GM18858 (cell line): ENCODE data around the gene HYAL1.
A peak's percentile ranks its signal among the peaks of the same experiment; 100 is the strongest.
"Not testable (repeated sequence)": the region's sequence is repeated elsewhere in the genome, so short reads cannot be mapped to it uniquely, and the experiment has no call there.

Experiments used
- ATAC-seq: cut with Tn5 transposase; IDR thresholded peaks from one replicate; pipeline ENCODE4 v1.9.1; 2021; ENCODE audit not compliant: unreplicated experiment

HYAL1 gene

GRCh38 chr3:50295553-50296431, 7.6 kb downstream of the HYAL1 start:
- ATAC-seq, result no peak

- no peak for ATAC-seq
Measured at GRCh38 chr3:50294492-50295403, 8.6 kb downstream of the HYAL1 start.

DNA sequence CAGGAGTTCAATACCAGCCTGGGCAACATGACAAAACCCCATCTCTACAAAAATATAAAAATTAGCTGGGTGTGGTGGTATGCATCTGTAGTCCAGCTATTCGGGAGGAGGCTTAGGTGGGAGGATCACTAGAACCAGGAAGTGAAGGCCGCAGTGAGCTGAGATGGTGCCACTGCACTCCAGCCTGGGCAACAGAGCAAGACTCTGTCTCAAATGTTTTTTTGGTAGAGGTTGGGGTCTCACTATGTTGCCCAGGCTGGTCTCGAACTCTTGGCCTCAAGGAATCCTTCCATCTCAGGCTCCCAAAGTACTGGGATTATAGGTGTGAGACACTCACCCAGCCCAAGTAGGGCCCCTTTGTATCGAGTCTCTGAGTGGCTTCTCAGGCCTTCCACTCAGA, 9.3 kb downstream of the HYAL1 start:
- no peak for ATAC-seq

DNA sequence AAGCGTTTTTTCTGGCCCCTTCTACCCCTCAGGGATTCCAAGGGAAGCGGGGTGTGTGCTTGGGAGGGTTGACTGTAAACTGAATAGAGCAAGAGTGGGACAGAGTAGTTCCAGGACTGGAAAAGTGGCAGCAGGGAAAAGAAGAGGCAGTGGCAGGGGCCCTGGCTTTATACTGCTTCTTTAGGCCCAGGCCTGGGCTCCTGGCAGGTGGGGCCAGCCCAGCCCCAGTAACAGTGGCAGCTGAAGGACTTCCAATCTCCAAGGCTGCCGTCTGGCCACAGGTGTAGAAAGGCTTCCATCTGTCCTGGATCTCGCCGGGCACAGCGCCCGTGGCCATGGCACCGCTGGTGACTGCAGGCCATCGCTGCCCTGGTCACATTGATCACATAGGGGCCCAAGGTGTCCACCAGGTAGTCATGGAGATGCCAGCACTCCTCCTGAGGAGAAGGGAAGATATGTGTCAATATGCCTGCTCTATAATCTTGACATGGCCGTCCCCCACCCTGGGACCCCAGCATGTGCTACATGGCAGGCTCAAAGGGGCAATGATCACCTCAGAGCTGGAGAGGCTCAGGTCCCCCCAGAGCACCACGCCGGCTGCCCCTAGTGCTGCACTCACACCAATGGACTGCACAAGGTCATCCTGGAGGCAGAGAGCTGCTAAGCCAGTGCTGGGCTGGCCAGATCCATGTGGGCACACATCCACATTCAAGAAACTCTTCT, 10.1 kb downstream of the HYAL1 start:
- ATAC-seq, result no peak

DNA sequence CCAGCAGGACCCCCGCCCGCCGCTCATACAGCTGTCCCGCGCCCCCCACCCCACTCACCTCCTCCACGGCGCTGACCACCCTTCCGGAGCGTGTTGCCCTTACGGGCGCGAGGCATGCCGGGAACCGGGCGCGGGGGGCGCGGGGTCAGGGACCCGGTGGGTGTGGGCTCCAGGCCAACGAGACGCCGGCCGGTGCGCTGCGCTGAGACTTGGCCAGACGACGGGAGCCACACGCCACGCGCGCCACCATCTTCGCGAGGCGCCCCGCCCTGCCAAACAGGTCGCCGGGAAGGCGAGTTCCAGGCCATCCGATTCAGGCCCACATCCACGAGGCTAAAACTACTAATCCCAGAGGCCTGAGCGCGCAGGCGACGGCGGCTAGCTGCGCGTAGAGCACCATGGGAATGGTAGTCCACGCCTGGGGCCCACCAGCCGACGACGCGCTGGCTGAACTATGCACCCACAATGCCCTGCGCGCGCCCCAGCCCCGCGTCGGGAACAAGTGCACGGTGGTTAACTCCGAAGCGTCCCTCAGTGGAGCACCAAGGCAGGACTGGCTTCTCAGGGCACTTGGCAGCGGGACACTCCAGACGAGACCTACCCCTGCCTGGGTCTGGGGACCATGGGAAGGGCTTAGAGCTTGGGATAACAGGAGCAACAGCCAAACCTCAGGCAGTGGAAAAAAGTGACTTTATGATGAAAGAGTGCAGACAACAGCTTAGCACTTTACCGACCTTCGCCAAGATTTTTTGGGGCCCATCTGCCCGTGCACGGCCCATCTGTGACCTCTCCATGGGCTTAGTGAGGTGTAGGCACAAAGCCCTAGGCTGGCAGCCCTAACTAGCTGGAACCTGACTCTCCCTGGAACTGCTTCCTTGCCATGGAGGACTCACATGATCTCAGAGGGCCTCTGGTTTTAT, 11.0 kb downstream of the HYAL1 start, which contains the start of gene IFRD2:
Gene IFRD2, minus strand, starts transcription at position 271 of the 920 bp plus-strand sequence. Its CDS starts 155 bp downstream, at position 116.
- ATAC-seq, result peak; percentile 87

DNA sequence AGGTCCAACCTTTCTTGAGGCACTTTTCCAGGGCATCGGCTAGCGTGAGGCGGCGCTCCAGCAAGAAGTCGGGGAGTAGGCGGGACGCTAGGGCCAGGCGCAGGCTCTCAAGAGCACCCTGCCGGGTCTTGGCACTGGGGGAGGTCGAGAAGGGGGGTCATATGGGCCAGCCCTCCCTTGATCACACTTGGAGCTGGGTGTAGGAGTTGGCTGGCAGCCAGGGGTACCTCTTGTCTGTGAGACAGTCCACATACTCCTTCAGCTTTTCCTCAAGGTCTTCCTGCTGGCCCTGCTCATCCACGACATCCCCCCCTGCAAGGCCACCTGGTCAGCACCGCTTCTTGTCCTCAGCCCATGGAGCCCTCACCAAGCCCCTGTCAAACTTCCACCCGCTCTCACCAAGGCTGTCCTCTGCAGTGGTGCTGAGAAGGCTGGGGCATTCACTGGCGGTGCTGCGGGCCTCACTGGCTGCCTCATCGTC, 13.2 kb downstream of the HYAL1 start:
- no peak for ATAC-seq

DNA sequence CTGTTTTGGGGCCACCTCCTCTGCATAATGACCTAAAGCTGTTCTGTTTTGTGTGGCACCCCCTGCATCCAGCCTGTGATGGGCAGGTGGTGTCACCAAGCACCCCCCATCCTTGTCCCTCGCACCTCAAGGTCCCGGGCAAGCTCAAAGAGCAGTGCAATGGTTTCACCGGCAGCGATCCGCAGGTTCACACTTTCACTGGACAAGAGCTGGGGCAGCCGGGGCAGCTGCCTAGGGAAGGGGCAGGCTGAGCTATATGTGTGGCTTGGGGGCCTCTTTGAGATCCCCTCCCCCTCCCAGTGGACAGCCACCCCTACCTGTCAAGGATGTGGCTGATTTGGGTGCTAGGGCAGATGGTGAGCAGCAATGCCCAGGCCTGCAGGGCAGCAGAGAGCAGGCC, 14.2 kb downstream of the HYAL1 start:
- no peak for ATAC-seq

DNA sequence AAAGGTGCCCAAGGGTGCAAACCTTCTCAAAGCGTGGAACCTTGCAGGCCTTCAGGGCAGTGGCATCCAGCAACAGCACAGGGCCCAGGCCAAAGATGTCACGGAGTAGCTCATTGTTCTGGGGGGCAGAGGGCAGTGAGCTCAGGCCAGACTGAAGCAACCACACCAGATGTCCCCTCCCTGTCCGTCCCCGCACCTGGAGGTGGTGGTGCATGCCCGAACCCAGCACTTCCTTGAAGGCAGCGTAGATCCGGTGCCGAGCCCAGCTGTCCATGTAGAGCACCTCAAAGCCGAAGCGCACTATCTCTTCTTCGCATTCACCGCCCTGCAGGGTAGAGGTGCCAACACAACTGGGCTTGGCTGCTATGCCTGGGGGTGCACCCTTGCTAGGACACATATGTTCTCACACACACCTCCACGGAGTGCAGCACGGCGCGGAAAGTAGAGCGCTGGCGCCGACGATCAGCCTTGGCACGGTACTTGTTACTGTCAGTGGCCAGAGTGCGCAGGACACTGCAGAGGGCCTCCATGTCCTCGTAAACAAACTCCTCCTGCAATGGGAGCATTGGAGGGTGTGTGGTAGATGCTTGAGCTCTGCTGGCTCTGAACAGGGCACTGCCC, 14.9 kb downstream of the HYAL1 start:
- ATAC-seq, result no peak

- no peak for ATAC-seq
Measured at GRCh38 chr3:50287262-50287661, 16.1 kb downstream of the HYAL1 start.

DNA sequence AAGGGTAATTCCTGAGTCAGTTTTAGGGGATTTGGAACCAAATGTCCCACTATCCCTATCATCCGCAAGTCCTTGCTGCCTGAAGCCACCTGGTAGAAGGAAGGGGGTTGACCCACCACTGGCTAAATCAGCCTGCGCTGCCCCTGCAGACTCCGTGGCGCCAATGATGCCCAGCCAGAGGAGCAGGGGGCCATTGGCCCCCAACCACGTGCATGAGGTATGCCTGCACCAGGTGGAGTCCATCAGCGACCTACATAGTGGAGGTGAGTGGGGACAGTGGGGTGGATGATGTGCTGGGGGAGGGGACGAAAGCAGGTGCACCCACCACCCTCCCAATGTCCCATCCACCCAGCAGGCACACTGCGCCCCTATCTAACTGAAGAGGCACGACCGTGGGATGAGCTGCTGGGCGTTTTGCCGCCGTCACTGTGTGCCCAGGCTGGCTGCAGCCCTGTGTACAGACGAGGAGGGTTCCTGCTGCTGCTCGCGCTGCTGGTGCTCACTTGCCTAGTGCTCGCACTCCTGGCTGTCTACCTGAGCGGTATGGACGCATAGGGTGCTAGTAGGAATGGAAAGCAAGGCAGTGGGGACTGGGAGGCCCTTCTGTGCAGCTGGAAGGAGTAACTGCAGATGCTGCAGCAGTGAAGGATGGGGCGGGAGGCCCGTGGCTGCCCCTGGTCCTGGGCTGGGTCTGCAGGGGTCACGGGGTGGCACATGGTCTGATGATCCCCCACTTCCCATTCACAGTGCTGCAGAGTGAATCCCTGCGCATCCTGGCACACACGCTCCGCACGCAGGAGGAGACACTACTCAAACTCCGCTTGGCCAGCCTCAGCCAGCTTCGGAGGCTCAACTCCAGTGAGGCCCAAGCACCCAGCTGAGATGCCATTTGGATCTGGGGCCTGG, 16.8 kb downstream of the HYAL1 start:
- no peak for ATAC-seq

DNA sequence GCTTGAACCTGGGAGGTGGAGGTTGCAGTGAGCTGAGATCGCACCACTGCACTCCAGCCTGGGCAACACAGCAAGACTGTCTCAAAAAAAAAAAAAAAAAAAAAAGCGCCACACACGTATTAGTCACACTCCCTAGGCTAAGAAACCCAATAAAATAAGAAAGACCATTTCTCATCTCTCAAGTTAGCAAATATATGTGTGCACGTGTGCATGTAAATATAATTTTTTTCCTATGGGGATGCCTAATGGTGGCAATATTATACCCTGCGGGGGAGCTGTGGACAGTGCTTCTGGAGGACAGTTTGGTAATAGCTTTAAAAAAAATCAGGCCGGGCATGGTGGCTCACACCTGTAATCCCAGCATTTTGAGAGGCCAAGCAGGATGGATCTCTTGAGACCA, 19.3 kb downstream of the HYAL1 start:
- ATAC-seq, result not testable (repeated sequence)

DNA sequence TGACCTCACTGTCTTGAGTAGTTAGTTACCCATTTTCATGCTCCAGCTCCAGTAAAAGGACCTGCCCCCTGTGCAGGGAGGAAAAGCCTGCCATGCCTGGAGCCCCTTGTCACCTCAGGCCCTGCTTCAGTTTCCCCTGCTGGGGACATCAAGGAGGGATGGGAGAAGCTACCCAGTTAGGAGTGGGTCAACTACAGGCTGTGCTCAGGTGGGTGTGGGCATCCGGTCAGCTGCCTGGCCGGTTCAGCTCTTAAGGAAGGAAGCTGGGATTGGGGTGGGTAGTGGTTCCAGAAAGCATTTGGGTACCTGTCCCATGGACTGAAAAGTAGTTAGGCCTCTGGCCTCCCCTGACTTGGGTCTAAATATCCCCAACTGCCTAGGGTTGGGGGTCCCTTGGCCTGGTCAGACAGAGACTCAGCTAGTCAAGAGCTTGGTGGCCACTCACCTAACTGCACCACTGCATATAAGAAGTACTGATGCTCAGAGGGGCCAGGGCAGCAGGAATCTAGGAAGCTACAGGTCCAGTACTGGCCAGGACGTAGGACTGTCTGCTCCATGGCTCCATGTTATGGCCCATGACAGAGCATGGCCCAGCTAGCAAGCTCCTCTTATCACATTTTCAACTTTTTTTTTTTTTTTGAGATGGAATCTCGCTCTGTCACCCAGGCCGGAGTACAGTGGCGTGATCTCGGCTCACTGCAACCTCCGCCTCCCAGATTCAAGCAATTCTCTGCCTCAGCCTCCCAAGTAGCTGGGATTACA, 23.9 kb downstream of the HYAL1 start:
- no peak for ATAC-seq

DNA sequence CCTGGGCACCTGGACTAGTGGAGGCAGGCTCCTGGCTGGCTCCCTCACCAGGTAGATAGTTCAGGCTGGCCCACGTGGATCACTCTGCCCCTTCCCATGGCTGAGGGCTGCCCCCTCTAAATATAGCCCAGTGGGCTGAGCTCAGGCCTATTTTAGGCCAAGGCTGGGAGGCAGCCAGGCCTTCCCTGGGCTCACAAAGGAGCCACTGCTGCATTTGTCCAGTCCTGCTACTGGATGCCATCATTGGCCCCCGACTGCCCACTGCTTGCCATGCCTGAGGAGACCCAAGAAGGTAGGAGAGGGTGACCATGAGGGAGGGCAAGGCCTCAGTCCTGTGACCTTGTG, 24.5 kb downstream of the HYAL1 start, which contains the start of gene LSMEM2:
Gene LSMEM2, plus strand, starts transcription at position 208 of the 345 bp plus-strand sequence. Its CDS starts 27 bp downstream, at position 235.
- ATAC-seq, result no peak

DNA sequence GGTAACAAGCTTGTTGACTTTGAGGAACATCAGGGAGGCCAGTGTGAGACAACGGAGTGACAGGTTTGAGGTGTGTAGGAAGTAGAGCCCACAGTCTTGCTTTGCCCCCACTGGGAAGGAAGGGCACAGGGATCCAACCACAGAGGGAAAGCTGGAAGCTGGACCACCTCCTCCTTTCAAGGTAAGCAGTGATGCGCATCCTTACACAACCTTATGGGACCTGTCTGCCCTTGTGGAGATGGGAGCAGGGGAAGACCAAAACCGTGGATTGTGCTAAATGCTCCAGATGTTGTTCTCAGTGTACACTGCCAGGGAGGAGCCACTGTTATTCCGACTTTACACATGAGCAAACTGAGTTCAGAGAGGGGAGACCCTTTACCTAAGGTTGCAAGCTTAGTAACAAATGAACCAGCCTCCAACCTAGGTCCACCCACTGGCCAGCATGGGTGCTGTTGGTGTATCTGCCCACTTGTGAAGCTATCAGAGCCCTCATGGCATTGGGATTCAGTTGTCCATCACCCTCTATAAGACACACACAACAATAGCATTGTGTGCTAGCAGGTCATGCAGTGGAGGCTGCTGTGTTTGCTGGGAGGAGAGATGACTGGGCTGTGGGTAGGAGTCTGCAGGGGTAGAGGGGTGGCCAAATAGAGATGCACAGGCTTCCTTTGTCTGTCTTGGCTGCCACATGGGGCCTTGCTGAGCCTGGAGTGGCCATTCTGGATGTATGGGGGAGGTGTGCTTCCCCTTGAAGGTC, 25.1 kb downstream of the HYAL1 start:
- no peak for ATAC-seq

- ATAC-seq, result no peak
Measured at GRCh38 chr3:50276762-50277101, 26.6 kb downstream of the HYAL1 start.

- ATAC-seq, result no peak
Measured at GRCh38 chr3:50275996-50276761, 27.2 kb downstream of the HYAL1 start.
